ENCODE measurements around the gene MCTP2. TPM values are rescaled to one million over a fixed set of nuclear protein-coding genes. Genes with fewer than 3 reads are reported as not detected.

MCTP2 gene
- total RNA-seq, 1 experiment from 2014 or later, result 1.3 TPM

DNA sequence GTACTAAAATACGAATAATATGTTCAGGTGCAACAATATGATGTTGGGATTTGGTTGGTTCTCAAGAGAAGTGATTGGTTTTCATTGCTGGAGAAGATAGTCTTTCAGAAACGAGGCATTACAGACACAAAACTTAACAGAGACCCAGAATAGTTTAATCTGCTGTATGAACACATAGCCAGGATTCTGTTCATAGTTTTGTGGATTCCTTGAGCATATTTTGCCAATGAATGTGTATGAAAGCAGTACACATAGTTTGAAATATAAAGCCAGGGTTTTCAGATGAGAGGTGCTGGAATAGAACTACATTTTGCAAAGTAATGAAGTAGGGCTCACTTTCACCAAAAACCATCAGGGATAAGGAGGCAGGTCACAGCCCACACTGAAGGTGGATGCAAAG, 5.7 kb upstream of the MCTP2 start:
- no CpG with 5 or more reads among the region's 2 CpGs for WGBS (ENCODE audit: extremely low coverage, insufficient read length, low lambda C conversion rate)
- H3K27ac ChIP-seq (ENCODE audit: insufficient read length, low read depth, low read length), result no peak overlapping the region
- H3K18ac ChIP-seq (ENCODE audit: insufficient read length, low read depth, low read length), result no peak overlapping the region
- H3K4ac ChIP-seq (ENCODE audit: low read depth, low read length), result no peak overlapping the region
- no peak overlapping the region for H4K5ac ChIP-seq (ENCODE audit: insufficient read length, low read depth, low read length)
- no peaks in the 10 kb centered on the region for H4K20me1 ChIP-seq (ENCODE audit: control insufficient read depth, insufficient read depth, insufficient read length)
- no peaks in the 10 kb centered on the region for H3K79me1 ChIP-seq (ENCODE audit: insufficient read depth, low read depth, low read length, poor library complexity, severe bottlenecking)
- H2BK5ac ChIP-seq (ENCODE audit: insufficient read length, low read length), result no peak overlapping the region
- H4K91ac ChIP-seq (ENCODE audit: insufficient read length, low read depth, low read length), result no peak overlapping the region
- no peaks in the 10 kb centered on the region for H3K79me2 ChIP-seq (ENCODE audit: insufficient read depth, low read length)
- no peak overlapping the region for H2BK20ac ChIP-seq (ENCODE audit: low read depth, low read length, poor library complexity, severe bottlenecking)
- TF ChIP-seq, protein P1, sequence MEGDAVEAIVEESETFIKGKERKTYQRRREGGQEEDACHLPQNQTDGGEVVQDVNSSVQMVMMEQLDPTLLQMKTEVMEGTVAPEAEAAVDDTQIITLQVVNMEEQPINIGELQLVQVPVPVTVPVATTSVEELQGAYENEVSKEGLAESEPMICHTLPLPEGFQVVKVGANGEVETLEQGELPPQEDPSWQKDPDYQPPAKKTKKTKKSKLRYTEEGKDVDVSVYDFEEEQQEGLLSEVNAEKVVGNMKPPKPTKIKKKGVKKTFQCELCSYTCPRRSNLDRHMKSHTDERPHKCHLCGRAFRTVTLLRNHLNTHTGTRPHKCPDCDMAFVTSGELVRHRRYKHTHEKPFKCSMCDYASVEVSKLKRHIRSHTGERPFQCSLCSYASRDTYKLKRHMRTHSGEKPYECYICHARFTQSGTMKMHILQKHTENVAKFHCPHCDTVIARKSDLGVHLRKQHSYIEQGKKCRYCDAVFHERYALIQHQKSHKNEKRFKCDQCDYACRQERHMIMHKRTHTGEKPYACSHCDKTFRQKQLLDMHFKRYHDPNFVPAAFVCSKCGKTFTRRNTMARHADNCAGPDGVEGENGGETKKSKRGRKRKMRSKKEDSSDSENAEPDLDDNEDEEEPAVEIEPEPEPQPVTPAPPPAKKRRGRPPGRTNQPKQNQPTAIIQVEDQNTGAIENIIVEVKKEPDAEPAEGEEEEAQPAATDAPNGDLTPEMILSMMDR (conservative IDR thresholded peaks at IDR 0.05), result no peak
- no peaks in the 10 kb centered on the region; the same call in 1 of the 2 replicates for H3K27me3 ChIP-seq (ENCODE audit: insufficient read depth, low read length)
- H3K4me2 ChIP-seq (ENCODE audit: insufficient read depth, insufficient read length, low read length), result no peak overlapping the region
- no peak overlapping the region for H2BK15ac ChIP-seq (ENCODE audit: low read depth, low read length)
- H3K14ac ChIP-seq (ENCODE audit: insufficient read depth, low read length), result no peak overlapping the region
- no peak overlapping the region for H2AK5ac ChIP-seq (ENCODE audit: insufficient read length, low read length)
- DNase-seq, result no peak
- no peak overlapping the region for H3K27ac Mint-ChIP-seq
- H3K9me3 Mint-ChIP-seq, result no peaks in the 10 kb centered on the region
- H3K27me3 Mint-ChIP-seq (ENCODE audit: low read depth), result peaks cover 24% of the 10 kb centered on the region
- H3K36me3 Mint-ChIP-seq (ENCODE audit: insufficient read depth in 1 of 3, low read depth in 3 of 3), result no peaks in the 10 kb centered on the region
- no peak overlapping the region for H3K56ac ChIP-seq (ENCODE audit: insufficient read length, low read depth, low read length)
- H3K23me2 ChIP-seq (ENCODE audit: insufficient read length, low read depth, low read length, poor library complexity, severe bottlenecking), result peaks cover 1% of the 10 kb centered on the region
- no peak overlapping the region for H4K8ac ChIP-seq (replicated peaks; ENCODE audit: insufficient read length, low read depth, low read length)
- H3K9me3 ChIP-seq (ENCODE audit: control insufficient read depth, low read depth, low read length), result no peaks in the 10 kb centered on the region
- H3K23ac ChIP-seq (ENCODE audit: insufficient read length, low read depth, low read length), result no peak overlapping the region
- no peaks in the 10 kb centered on the region for H3K4me1 ChIP-seq (ENCODE audit: insufficient read depth, low read length)
- no peak overlapping the region for H3K4me3 Mint-ChIP-seq
- no peak overlapping the region for H3T11ph ChIP-seq (ENCODE audit: low read length)
- no peak overlapping the region for H2AFZ ChIP-seq (ENCODE audit: low read length)
- no peak overlapping the region for H2BK12ac ChIP-seq (ENCODE audit: insufficient read length, low read depth, low read length)
- no peak overlapping the region for H3K9ac ChIP-seq (ENCODE audit: extremely low read depth, insufficient read length, low read length)
- H2BK120ac ChIP-seq (ENCODE audit: low read depth, low read length, poor library complexity, severe bottlenecking), result no peak overlapping the region
- H3K4me1 Mint-ChIP-seq, result peaks cover 7 to 8% of the 10 kb centered on the region in 2 experiments

Measured in H9 (cell line).